Karpas-422 (cell line): ENCODE measurements around the gene RGS2. TPM values are rescaled to one million over a fixed set of nuclear protein-coding genes. Genes with fewer than 3 reads are reported as not detected.

Experiments used
- DNase-seq: peaks from one replicate; pipeline ENCODE4 v3.0.0-alpha.2; 2015
- H2AFZ ChIP-seq: fragments of 200-600 bp; sonication (generic); 2 replicates; pipeline ENCODE4 v1.6.1; 2014; ENCODE audit warnings: antibody characterized with exemption, low read length, mixed read lengths
- H3K27ac ChIP-seq: fragments of 200-600 bp; sonication (generic); 2 replicates; pipeline ENCODE4 v1.5.1; 2014; ENCODE audit warnings: mild to moderate bottlenecking, low read length, moderate library complexity
- H3K27me3 ChIP-seq: fragments of 200-600 bp; sonication (generic); 2 replicates; pipeline ENCODE4 v1.6.1; 2014; ENCODE audit warnings: low read length, mixed read lengths
- H3K36me3 ChIP-seq: fragments of 200-600 bp; sonication (generic); 2 replicates; pipeline ENCODE4 v1.6.1; 2014; ENCODE audit warnings: low read length, mixed read lengths; ENCODE audit not compliant: insufficient read depth
- H3K4me1 ChIP-seq: fragments of 200-600 bp; sonication (generic); 2 replicates; pipeline ENCODE4 v1.6.1; 2014; ENCODE audit warnings: mild to moderate bottlenecking, low read length, mixed read lengths
- H3K4me2 ChIP-seq: fragments of 200-600 bp; sonication (generic); 2 replicates; pipeline ENCODE4 v1.6.1; 2014; ENCODE audit warnings: low read length, low read depth, mild to moderate bottlenecking; ENCODE audit not compliant: poor library complexity, severe bottlenecking
- H3K4me3 ChIP-seq: fragments of 200-600 bp; sonication (generic); 2 replicates; pipeline ENCODE4 v1.5.1; 2014; ENCODE audit warnings: mild to moderate bottlenecking, antibody characterized with exemption, low read length, mixed read lengths
- H3K79me2 ChIP-seq: fragments of 200-600 bp; sonication (generic); 2 replicates; pipeline ENCODE4 v1.6.1; 2014; ENCODE audit warnings: mild to moderate bottlenecking, low read length, mixed read lengths
- H3K9ac ChIP-seq: fragments of 200-600 bp; sonication (generic); 2 replicates; pipeline ENCODE4 v1.6.0; 2014; ENCODE audit warnings: low read length
- H3K9me2 ChIP-seq: fragments of 200-600 bp; sonication (generic), shearing (Covaris generic); replicated peaks from 2 replicates; pipeline ENCODE4 v1.6.0; 2014; ENCODE audit warnings: mild to moderate bottlenecking, low read length, moderate library complexity; ENCODE audit not compliant: insufficient read depth
- H3K9me3 ChIP-seq: fragments of 300-700, 200-600 bp; sonication (generic); 2 replicates; pipeline ENCODE4 v1.6.1; 2014; ENCODE audit warnings: low read length, mixed read lengths
- H4K20me1 ChIP-seq: fragments of 200-600 bp; sonication (generic); 2 replicates; pipeline ENCODE4 v1.6.1; 2014; ENCODE audit warnings: mild to moderate bottlenecking, antibody characterized with exemption, low read length, low read depth; ENCODE audit not compliant: insufficient read depth
- total RNA-seq: library from RNA; depleted of rRNA; stranded (reverse); fragments of >200 nt; shearing (Covaris generic); gene quantifications from 2 replicates; pipeline ENCODE4 v1.2.3, GENCODE V29; 2014; ENCODE audit warnings: low replicate concordance

RGS2 gene
- total RNA-seq, 1 experiment from 2014 or later: 39.8 TPM

DNA sequence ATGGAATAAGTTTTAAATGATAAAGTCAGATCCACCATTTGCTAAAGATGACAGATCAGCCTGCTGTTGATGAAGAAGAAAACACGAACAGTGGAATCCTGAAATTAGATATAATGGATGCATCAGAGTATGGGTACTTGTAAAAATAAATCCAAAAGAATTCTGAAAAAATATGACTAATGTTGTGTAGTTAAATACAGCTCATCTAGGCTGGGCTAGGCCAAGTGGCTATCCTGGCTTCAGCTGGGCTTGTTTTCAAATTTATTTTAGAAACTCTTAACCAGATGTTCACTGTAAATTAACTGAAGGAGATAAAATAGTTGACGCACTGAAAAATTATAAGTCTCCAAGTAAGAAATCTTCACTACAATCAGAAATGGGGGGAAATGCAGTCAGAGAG lies 7.4 kb upstream of the RGS2 start:
- no peak overlapping the region for H3K27ac ChIP-seq
- no peaks in the 10 kb centered on the region for H3K9me2 ChIP-seq
- H3K4me2 ChIP-seq: no peak overlapping the region
- H3K79me2 ChIP-seq: no peaks in the 10 kb centered on the region
- H3K36me3 ChIP-seq: no peaks in the 10 kb centered on the region
- H2AFZ ChIP-seq: no peak overlapping the region
- H3K27me3 ChIP-seq: no peaks in the 10 kb centered on the region
- no peaks in the 10 kb centered on the region for H3K9me3 ChIP-seq
- no peaks in the 10 kb centered on the region for H4K20me1 ChIP-seq
- H3K9ac ChIP-seq: no peak overlapping the region
- H3K4me1 ChIP-seq: peaks cover 2% of the 10 kb centered on the region; the same call in 1 of the 2 replicates
- DNase-seq: peak; percentile 22
- H3K4me3 ChIP-seq: no peak overlapping the region

GRCh38 chr1:192802406-192802805 lies 6.4 kb upstream of the RGS2 start:
- no peak overlapping the region for H3K27ac ChIP-seq

GRCh38 chr1:192803501-192803900 lies 5.3 kb upstream of the RGS2 start:
- H3K4me3 ChIP-seq: no peak overlapping the region
- H2AFZ ChIP-seq: no peak overlapping the region
- peaks cover 23% of the 10 kb centered on the region for H3K4me1 ChIP-seq
- no peak overlapping the region for H3K27ac ChIP-seq
- no peaks in the 10 kb centered on the region for H4K20me1 ChIP-seq
- no peak overlapping the region for H3K9ac ChIP-seq
- H3K4me2 ChIP-seq: no peak overlapping the region
- DNase-seq: peak; percentile 31
- H3K36me3 ChIP-seq: no peaks in the 10 kb centered on the region
- no peaks in the 10 kb centered on the region for H3K27me3 ChIP-seq
- no peaks in the 10 kb centered on the region for H3K79me2 ChIP-seq
- no peaks in the 10 kb centered on the region for H3K9me2 ChIP-seq
- H3K9me3 ChIP-seq: no peaks in the 10 kb centered on the region

More at GRCh38 chr1:192802406-192802805, 6.4 kb upstream of the RGS2 start:
- peak; percentile 11 for DNase-seq
- Histone ChIP-seq H3K79me2 (no peaks in the 10 kb centered on the region), H2AFZ (no peak overlapping the region), H3K4me1 (peaks cover 12% of the 10 kb centered on the region), H3K9me3 (no peaks in the 10 kb centered on the region), H3K9me2 (no peaks in the 10 kb centered on the region), H3K27me3 (no peaks in the 10 kb centered on the region), H4K20me1 (no peaks in the 10 kb centered on the region), H3K4me3 (no peak overlapping the region), H3K4me2 (no peak overlapping the region), H3K9ac (no peak overlapping the region), H3K36me3 (no peaks in the 10 kb centered on the region)

DNA sequence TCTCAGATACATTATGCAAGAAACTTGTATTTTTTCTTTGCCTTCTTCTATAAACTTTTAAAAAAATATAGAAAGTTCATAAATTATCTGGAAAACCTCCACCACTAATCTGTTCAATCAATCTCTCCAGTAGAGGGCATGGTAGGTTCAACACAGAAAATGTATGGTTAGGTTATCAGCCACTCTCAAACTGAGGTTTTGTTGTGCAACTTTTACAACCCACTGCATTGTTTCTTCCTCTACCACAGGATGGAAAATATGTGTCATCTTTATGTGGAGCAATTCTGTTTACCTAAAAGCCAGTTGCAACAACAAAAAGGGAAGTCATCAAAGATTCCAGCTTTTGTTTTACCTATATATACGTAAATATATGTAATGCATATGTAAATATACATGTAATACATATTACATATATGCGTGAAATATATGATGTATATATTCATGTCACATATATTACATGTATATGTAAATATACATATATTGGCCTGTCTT lies 3.0 kb upstream of the RGS2 start:
- peaks cover 10% of the 10 kb centered on the region for H3K36me3 ChIP-seq
- peaks cover 6% of the 10 kb centered on the region for H3K79me2 ChIP-seq
- no peaks in the 10 kb centered on the region for H3K9me3 ChIP-seq
- H4K20me1 ChIP-seq: peaks cover 5% of the 10 kb centered on the region; the same call in 1 of the 2 replicates
- no peak overlapping the region for H2AFZ ChIP-seq
- H3K4me1 ChIP-seq: peaks cover 36% of the 10 kb centered on the region
- no peaks in the 10 kb centered on the region for H3K9me2 ChIP-seq
- no peak overlapping the region for H3K9ac ChIP-seq
- H3K4me3 ChIP-seq: no peak overlapping the region
- H3K27ac ChIP-seq: no peak overlapping the region
- H3K27me3 ChIP-seq: no peaks in the 10 kb centered on the region
- peak overlapping the region; percentile 90 for H3K4me2 ChIP-seq
- peak; percentile 82 for DNase-seq

GRCh38 chr1:192807211-192808162 lies 1.4 kb upstream of the RGS2 start:
- Histone ChIP-seq H3K36me3 (peaks cover 21% of the 10 kb centered on the region), H3K27me3 (no peaks in the 10 kb centered on the region), H4K20me1 (peaks cover 5% of the 10 kb centered on the region; the same call in 1 of the 2 replicates), H3K4me1 (peaks cover 36% of the 10 kb centered on the region), H2AFZ (peak overlapping the region; percentile 46), H3K9me2 (no peaks in the 10 kb centered on the region), H3K4me2 (peak overlapping the region; percentile 90), H3K27ac (peak overlapping the region; percentile 16; the same call in 1 of the 2 replicates), H3K9ac (peak overlapping the region; percentile 72), H3K79me2 (peaks cover 6% of the 10 kb centered on the region), H3K4me3 (peak overlapping the region; percentile 90), H3K9me3 (no peaks in the 10 kb centered on the region)
- peak; percentile 64 for DNase-seq

DNA sequence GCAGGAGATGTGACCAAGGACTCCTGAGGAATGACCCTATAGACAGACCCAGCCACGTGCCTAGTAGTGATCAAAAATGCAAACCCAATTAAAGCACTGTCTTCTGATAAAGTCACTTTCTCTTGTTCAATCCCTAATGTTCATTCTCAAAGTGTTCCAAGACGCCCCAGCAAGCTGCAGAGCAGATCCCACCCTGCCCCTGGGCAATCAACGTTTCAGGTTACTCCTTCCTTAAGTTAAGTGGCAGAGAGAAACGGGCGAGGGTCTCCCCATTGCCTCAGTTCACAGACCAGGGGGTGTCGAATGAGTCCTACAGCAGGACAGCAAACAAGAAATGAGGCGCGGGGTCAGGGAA lies 699 bp upstream of the RGS2 start:
- no peaks in the 10 kb centered on the region for H3K9me2 ChIP-seq
- H3K27me3 ChIP-seq: no peaks in the 10 kb centered on the region
- peak overlapping the region; percentile 72 for H3K9ac ChIP-seq
- peaks cover 5% of the 10 kb centered on the region; the same call in 1 of the 2 replicates for H4K20me1 ChIP-seq
- H3K79me2 ChIP-seq: peaks cover 6% of the 10 kb centered on the region
- peaks cover 36% of the 10 kb centered on the region for H3K4me1 ChIP-seq
- H3K27ac ChIP-seq: 0 out of 2 replicates have a peak overlapping the region, but pooled peaks have one; percentile 2
- peak overlapping the region; percentile 90 for H3K4me2 ChIP-seq
- peaks cover 21% of the 10 kb centered on the region for H3K36me3 ChIP-seq
- peak overlapping the region; percentile 90 for H3K4me3 ChIP-seq
- H2AFZ ChIP-seq: peak overlapping the region; percentile 46
- H3K9me3 ChIP-seq: no peaks in the 10 kb centered on the region
- peak; percentile 52 for DNase-seq

GRCh38 chr1:192809307-192810252 lies 741 bp downstream of the RGS2 start:
- DNase-seq: peak; percentile 87
- H3K27ac ChIP-seq: no peak overlapping the region

More at GRCh38 chr1:192809307-192810252, 741 bp downstream of the RGS2 start:
- H4K20me1 ChIP-seq: peaks cover 5% of the 10 kb centered on the region; the same call in 1 of the 2 replicates
- H3K79me2 ChIP-seq: peaks cover 6% of the 10 kb centered on the region
- H3K9me3 ChIP-seq: no peaks in the 10 kb centered on the region
- H3K4me3 ChIP-seq: peak overlapping the region; percentile 90
- H3K27me3 ChIP-seq: no peaks in the 10 kb centered on the region
- H3K9ac ChIP-seq: peak overlapping the region; percentile 82
- H3K4me1 ChIP-seq: peaks cover 36% of the 10 kb centered on the region
- peaks cover 21% of the 10 kb centered on the region for H3K36me3 ChIP-seq
- H3K9me2 ChIP-seq: no peaks in the 10 kb centered on the region
- H2AFZ ChIP-seq: peak overlapping the region; percentile 78; the same call in 1 of the 2 replicates
- H3K4me2 ChIP-seq: peak overlapping the region; percentile 90
